Natural killer cell (primary cell): Measurements from ENCODE around the gene CACNB2. TPM values are rescaled to one million over a fixed set of nuclear protein-coding genes. Genes with fewer than 3 reads are reported as not detected.

ENCODE experiments used
- ATAC-seq, 3 donors: fragments of 150-1000 bp in 2 of 3; fragments of 200-7000 bp in 1 of 3; cut with Tn5 transposase; 1 replicate in 1 of 3; 2 replicates in 2 of 3; pipeline ENCODE4 v1.10.0; 2021; ENCODE audit warnings: mild to moderate bottlenecking in 2 of 3, moderate library complexity in 2 of 3
- DNase-seq, 2 donors: peaks; one replicate each; pipeline versions ENCODE4 v3.0.0 to v3.0.0-alpha.2; 2013 to 2021; ENCODE audit warnings: mixed read lengths in 1 of 2
- H3K27ac ChIP-seq: one replicate; pipeline ENCODE4 v1.5.1; 2013; ENCODE audit warnings: mild to moderate bottlenecking, low read length
- H3K27me3 ChIP-seq: one replicate; pipeline ENCODE4 v1.6.1; 2013; ENCODE audit warnings: low read length; ENCODE audit not compliant: control insufficient read depth, insufficient read depth
- H3K36me3 ChIP-seq: one replicate; pipeline ENCODE4 v1.6.1; 2013; ENCODE audit warnings: low read length; ENCODE audit not compliant: control insufficient read depth, insufficient read depth
- H3K4me1 ChIP-seq: one replicate; pipeline ENCODE4 v1.6.1; 2013; ENCODE audit warnings: low read length; ENCODE audit not compliant: control insufficient read depth, insufficient read depth
- H3K4me3 ChIP-seq: one replicate; pipeline ENCODE4 v1.5.1; 2013; ENCODE audit warnings: low read length
- H3K9me3 ChIP-seq: one replicate; pipeline ENCODE4 v1.6.1; 2013; ENCODE audit warnings: low read length; ENCODE audit not compliant: control insufficient read depth, insufficient read depth
- H3K27ac Mint-ChIP-seq, 2 donors: one replicate each; pipeline ENCODE4 v1.8.0; 2022; ENCODE audit warnings: mild to moderate bottlenecking in 2 of 2, mixed read lengths in 2 of 2, moderate library complexity in 1 of 2
- H3K27me3 Mint-ChIP-seq, 2 donors: one replicate each; pipeline ENCODE4 v1.8.0; 2022; ENCODE audit warnings: low read depth in 2 of 2, mixed read lengths in 2 of 2
- H3K36me3 Mint-ChIP-seq: one replicate; pipeline ENCODE4 v1.8.0; 2022; ENCODE audit warnings: mixed read lengths
- H3K4me1 Mint-ChIP-seq, 2 donors: one replicate each; pipeline ENCODE4 v1.8.0; 2022; ENCODE audit warnings: mixed read lengths in 2 of 2
- H3K4me3 Mint-ChIP-seq: one replicate; pipeline ENCODE4 v1.8.0; 2022; ENCODE audit warnings: mild to moderate bottlenecking, moderate library complexity, mixed read lengths
- H3K9me3 Mint-ChIP-seq, 2 donors: one replicate each; pipeline ENCODE4 v1.8.0; 2022; ENCODE audit warnings: mixed read lengths in 2 of 2
- WGBS: methylation state at CpG from one replicate; pipeline ENCODE4 v1.1.7; 2013; ENCODE audit warnings: missing lambda C conversion rate; ENCODE audit not compliant: insufficient coverage; 5-methylcytosine and 5-hydroxymethylcytosine counted together
- intact Hi-C: fragments of 100-400 bp; cut with micrococcal nuclease; formaldehyde crosslinking; loops from one replicate; pipeline ENCODE4 v1.14.2; 2022
- total RNA-seq, 4 donors: library from RNA; stranded (reverse); fragments of 120-200 nt in 1 of 4; gene quantifications; one replicate each; pipeline versions ENCODE4 v1.2.3 to v1.2.4, GENCODE V29; 2013 to 2022
- TF ChIP-seq, protein P1 (sequence below): fragments of 200-600 bp; IDR thresholded peaks from one replicate; pipeline ENCODE4 v1.8.0; 2022; ENCODE audit warnings: antibody characterized with exemption

The CACNB2 gene
- total RNA-seq, 3 donors from 2014 or later (not counting 1 experiment from before 2014, with no cell fraction given): not detected

GRCh38 chr10:18362892-18363291 lies 222.7 kb downstream of the CACNB2 start:
- no peaks in the 10 kb centered on the region for H3K36me3 ChIP-seq
- intact Hi-C loops: no loop called here
- peaks cover 0 to 2% of the 10 kb centered on the region in 2 donors for H3K27me3 Mint-ChIP-seq
- no peak overlapping the region for H3K27ac ChIP-seq
- H3K36me3 Mint-ChIP-seq: no peaks in the 10 kb centered on the region
- no peaks in the 10 kb centered on the region for H3K9me3 ChIP-seq
- TF ChIP-seq, protein P1, sequence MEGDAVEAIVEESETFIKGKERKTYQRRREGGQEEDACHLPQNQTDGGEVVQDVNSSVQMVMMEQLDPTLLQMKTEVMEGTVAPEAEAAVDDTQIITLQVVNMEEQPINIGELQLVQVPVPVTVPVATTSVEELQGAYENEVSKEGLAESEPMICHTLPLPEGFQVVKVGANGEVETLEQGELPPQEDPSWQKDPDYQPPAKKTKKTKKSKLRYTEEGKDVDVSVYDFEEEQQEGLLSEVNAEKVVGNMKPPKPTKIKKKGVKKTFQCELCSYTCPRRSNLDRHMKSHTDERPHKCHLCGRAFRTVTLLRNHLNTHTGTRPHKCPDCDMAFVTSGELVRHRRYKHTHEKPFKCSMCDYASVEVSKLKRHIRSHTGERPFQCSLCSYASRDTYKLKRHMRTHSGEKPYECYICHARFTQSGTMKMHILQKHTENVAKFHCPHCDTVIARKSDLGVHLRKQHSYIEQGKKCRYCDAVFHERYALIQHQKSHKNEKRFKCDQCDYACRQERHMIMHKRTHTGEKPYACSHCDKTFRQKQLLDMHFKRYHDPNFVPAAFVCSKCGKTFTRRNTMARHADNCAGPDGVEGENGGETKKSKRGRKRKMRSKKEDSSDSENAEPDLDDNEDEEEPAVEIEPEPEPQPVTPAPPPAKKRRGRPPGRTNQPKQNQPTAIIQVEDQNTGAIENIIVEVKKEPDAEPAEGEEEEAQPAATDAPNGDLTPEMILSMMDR: no peak
- H3K27ac Mint-ChIP-seq: no peak overlapping the region
- H3K4me3 Mint-ChIP-seq: no peak overlapping the region
- peaks cover 2 to 3% of the 10 kb centered on the region in 2 donors for H3K9me3 Mint-ChIP-seq
- 80% methylated on average over 1 of the region's 1 CpG for WGBS
- DNase-seq (no peak), ATAC-seq (no peak)
- no peaks in the 10 kb centered on the region for H3K4me1 ChIP-seq
- H3K27me3 ChIP-seq: no peaks in the 10 kb centered on the region
- H3K4me1 Mint-ChIP-seq: no peaks in the 10 kb centered on the region
- H3K4me3 ChIP-seq: no peak overlapping the region

GRCh38 chr10:18364987-18365775 lies 225.0 kb downstream of the CACNB2 start:
- intact Hi-C loops: no loop called here
- H3K4me3 ChIP-seq: no peak overlapping the region
- peaks cover 0 to 2% of the 10 kb centered on the region in 2 donors for H3K27me3 Mint-ChIP-seq
- TF ChIP-seq, protein P1: no peak
- H3K27me3 ChIP-seq: no peaks in the 10 kb centered on the region
- H3K9me3 ChIP-seq: no peaks in the 10 kb centered on the region
- no peaks in the 10 kb centered on the region for H3K36me3 ChIP-seq
- H3K36me3 Mint-ChIP-seq: no peaks in the 10 kb centered on the region
- H3K4me1 ChIP-seq: no peaks in the 10 kb centered on the region
- ATAC-seq: no peak
- DNase-seq: no peak
- no peak overlapping the region for H3K27ac Mint-ChIP-seq
- H3K9me3 Mint-ChIP-seq: peaks cover 2 to 3% of the 10 kb centered on the region in 2 donors
- no peaks in the 10 kb centered on the region for H3K4me1 Mint-ChIP-seq
- no peak overlapping the region for H3K4me3 Mint-ChIP-seq
- WGBS: 73% methylated on average over 3 of the region's 4 CpGs
- no peak overlapping the region for H3K27ac ChIP-seq

- no peaks in the 10 kb centered on the region for H3K4me1 Mint-ChIP-seq
- 84% methylated on average over 5 of the region's 5 CpGs for WGBS
- no peak for ATAC-seq
Observed at GRCh38 chr10:18367840-18368239, 227.6 kb downstream of the CACNB2 start.

More at GRCh38 chr10:18367840-18368239, 227.6 kb downstream of the CACNB2 start:
- H3K27ac ChIP-seq: no peak overlapping the region
- Mint-ChIP-seq H3K27me3 (no peaks in the 10 kb centered on the region), H3K36me3 (no peaks in the 10 kb centered on the region), H3K4me3 (no peak overlapping the region), H3K27ac (no peak overlapping the region), H3K9me3 (peaks cover 2 to 3% of the 10 kb centered on the region in 2 donors)
- intact Hi-C loops: no loop called here
- H3K36me3 ChIP-seq: no peaks in the 10 kb centered on the region
- H3K9me3 ChIP-seq: no peaks in the 10 kb centered on the region
- no peak overlapping the region for H3K4me3 ChIP-seq
- no peaks in the 10 kb centered on the region for H3K27me3 ChIP-seq
- TF ChIP-seq, protein P1: no peak
- DNase-seq: no peak
- no peaks in the 10 kb centered on the region for H3K4me1 ChIP-seq
